ENCODE data around the gene APRT.

Gene APRT, protein sequence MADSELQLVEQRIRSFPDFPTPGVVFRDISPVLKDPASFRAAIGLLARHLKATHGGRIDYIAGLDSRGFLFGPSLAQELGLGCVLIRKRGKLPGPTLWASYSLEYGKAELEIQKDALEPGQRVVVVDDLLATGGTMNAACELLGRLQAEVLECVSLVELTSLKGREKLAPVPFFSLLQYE

DNA sequence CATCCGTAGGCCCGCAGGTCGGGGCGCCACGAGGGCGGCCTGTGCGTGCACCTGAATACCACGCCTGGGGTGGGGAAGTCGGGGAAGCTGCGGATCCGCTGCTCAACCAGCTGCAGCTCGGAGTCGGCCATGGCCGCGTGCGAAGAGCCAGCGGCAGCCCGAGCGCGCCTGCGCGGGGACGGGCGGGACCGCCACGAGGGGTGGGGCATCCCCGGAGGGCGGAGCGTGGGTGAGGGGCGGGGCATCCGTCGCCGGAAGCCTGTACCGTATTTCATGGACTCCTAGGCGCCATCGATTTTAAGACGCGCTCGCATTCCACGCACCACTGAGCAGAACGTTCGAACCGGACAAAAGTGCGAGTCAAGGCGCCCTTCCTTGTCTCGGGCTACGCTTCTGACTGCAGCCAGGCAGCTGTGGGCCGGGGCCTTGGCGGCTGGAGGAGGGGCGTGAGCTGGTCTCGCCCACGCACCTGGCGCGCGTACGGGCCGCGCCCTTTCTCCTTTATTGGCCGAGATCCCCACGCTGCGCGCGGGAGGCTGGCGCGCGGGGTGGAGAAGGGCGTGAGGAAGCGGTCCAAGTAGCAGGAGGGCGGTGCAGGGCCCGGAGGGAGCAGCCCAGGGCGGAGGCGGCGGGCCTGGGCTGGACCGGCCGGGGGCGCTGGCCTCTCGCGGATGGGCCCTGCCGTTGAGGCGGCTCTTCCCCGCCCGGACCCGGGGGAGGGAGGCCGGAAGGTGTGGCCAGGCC, at the start of gene APRT:
APRT (minus strand) TSS at position 160 of the 744 bp plus-strand sequence; CDS start at position 131, 29 bp downstream.
- Histone ChIP-seq H3K4me3 (ENCODE audit: low read depth, low read length) (peak within 1 kb of the TSS; percentile 91), H3K4me1 (ENCODE audit: control insufficient read depth, insufficient read depth, low read length) (peaks cover 7% of the 10 kb centered on the region; the same call in 1 of the 2 replicates), H3K9me3 (ENCODE audit: control insufficient read depth, insufficient read depth, low read length) (no peaks in the 10 kb centered on the region), H3K36me3 (ENCODE audit: control insufficient read depth, insufficient read depth, low read length) (peaks cover 38% of the 10 kb centered on the region), H3K27me3 (ENCODE audit: control insufficient read depth, insufficient read depth, low read length) (no peaks in the 10 kb centered on the region), H3K27ac (ENCODE audit: low read depth, low read length) (peak within 1 kb of the TSS; percentile 94), H3K9ac (ENCODE audit: low read depth, low read length) (peak within 1 kb of the TSS; percentile 94)

DNA sequence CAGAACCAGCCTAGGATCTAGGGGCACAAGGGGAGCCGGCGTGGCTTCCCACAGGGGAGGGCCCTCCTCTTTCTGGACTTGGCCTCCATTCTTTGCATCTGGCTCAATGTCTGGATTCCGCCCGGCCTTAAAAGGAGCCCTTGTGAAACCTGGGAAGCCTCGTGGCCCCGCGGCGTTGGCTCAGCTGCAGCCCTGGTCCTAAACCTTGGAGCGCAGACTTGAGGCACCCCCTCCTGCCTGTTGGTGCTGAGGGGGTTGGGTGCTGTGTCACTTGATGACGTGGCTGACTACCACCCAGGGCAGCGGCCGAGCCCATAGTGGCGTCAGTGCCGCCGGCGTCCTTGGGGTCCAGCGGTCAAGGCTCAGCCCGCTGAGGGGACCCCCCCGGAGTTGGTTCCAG, 49.6 kb upstream of the APRT start:
- H3K36me3 ChIP-seq (ENCODE audit: control insufficient read depth, insufficient read depth, low read length): peaks cover 45% of the 10 kb centered on the region
- peaks cover 4% of the 10 kb centered on the region; the same call in 1 of the 2 replicates for H3K4me1 ChIP-seq (ENCODE audit: control insufficient read depth, insufficient read depth, low read length)
- H3K27me3 ChIP-seq (ENCODE audit: control insufficient read depth, insufficient read depth, low read length): no peaks in the 10 kb centered on the region
- no peaks in the 10 kb centered on the region for H3K9me3 ChIP-seq (ENCODE audit: control insufficient read depth, insufficient read depth, low read length)
- H3K4me3 ChIP-seq (ENCODE audit: low read depth, low read length): no peak overlapping the region
- H3K27ac ChIP-seq (ENCODE audit: low read depth, low read length): no peak overlapping the region
- H3K9ac ChIP-seq (ENCODE audit: low read depth, low read length): no peak overlapping the region

DNA sequence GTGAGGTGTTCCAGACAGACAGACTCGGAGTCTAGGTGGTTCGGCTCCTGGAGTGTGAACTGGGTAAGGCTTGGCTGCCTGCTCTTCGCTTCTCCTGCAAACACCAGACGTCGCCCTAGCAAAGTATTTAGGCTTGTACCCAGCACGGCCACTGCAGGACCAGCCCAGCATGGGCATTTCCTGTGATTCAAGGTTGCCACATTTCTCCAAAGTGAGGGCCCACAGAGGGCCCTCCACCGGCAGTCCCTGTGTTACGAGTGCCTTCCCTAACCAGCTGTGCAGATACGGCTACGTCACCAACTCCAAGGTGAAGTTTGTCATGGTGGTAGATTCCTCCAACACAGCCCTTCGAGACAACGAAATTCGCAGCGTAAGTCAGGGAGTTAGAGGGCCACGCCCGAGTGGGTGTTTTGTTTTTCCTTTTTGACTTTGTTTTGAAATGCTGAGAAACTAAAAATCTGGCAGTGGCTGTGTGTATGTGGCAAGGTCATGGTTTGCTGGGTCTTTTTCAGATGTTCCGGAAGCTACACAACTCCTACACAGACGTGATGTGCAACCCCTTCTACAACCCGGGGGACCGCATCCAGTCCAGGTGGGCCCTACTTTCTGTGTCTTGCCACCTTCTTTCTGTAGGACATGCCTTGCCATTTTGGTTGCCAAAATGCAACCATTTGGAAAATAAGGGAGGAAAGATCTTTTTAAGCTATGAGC, 47.8 kb upstream of the APRT start:
- peaks cover 12% of the 10 kb centered on the region for H3K4me1 ChIP-seq (ENCODE audit: control insufficient read depth, insufficient read depth, low read length)
- H3K9ac ChIP-seq (ENCODE audit: low read depth, low read length): no peak overlapping the region
- no peak overlapping the region for H3K4me3 ChIP-seq (ENCODE audit: low read depth, low read length)
- no peaks in the 10 kb centered on the region for H3K9me3 ChIP-seq (ENCODE audit: control insufficient read depth, insufficient read depth, low read length)
- H3K36me3 ChIP-seq (ENCODE audit: control insufficient read depth, insufficient read depth, low read length): peaks cover 45% of the 10 kb centered on the region
- H3K27me3 ChIP-seq (ENCODE audit: control insufficient read depth, insufficient read depth, low read length): no peaks in the 10 kb centered on the region
- no peak overlapping the region for H3K27ac ChIP-seq (ENCODE audit: low read depth, low read length)

DNA sequence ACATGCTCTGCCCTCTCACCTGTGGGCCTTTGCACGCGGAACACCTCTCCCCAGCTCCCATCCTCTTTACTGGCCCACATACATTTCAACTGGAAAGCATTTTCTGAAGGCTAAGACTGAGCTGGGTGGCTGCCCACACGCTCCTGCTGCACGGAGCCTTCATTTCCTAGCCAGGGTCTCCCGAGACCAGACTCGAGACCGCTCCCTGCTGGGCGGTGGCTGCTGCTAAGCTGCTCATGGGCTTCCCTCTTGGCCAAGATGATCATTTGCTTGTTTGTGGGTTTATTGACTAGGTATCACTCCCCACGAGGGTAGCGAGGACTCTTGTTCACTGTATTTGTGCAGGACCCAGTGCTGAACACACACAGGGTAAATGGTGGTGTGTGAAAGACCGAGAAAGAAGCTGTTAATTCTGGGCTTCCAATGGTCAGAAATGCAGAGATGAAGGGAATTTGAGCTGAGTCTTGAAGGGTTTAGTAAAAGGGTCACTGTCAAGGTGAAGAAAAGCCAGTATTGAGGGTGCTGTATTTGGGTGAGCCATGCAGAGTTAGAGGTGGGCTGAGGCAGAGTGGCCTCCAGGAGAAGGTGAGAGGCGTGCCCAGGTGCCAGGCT, 46.1 kb upstream of the APRT start:
- Histone ChIP-seq H3K9me3 (ENCODE audit: control insufficient read depth, insufficient read depth, low read length) (no peaks in the 10 kb centered on the region), H3K9ac (ENCODE audit: low read depth, low read length) (peak overlapping the region; percentile 75; the same call in 1 of the 2 replicates), H3K27me3 (ENCODE audit: control insufficient read depth, insufficient read depth, low read length) (no peaks in the 10 kb centered on the region), H3K4me1 (ENCODE audit: control insufficient read depth, insufficient read depth, low read length) (peaks cover 12% of the 10 kb centered on the region), H3K27ac (ENCODE audit: low read depth, low read length) (no peak overlapping the region), H3K36me3 (ENCODE audit: control insufficient read depth, insufficient read depth, low read length) (peaks cover 45% of the 10 kb centered on the region), H3K4me3 (ENCODE audit: low read depth, low read length) (peak overlapping the region; percentile 89)

DNA sequence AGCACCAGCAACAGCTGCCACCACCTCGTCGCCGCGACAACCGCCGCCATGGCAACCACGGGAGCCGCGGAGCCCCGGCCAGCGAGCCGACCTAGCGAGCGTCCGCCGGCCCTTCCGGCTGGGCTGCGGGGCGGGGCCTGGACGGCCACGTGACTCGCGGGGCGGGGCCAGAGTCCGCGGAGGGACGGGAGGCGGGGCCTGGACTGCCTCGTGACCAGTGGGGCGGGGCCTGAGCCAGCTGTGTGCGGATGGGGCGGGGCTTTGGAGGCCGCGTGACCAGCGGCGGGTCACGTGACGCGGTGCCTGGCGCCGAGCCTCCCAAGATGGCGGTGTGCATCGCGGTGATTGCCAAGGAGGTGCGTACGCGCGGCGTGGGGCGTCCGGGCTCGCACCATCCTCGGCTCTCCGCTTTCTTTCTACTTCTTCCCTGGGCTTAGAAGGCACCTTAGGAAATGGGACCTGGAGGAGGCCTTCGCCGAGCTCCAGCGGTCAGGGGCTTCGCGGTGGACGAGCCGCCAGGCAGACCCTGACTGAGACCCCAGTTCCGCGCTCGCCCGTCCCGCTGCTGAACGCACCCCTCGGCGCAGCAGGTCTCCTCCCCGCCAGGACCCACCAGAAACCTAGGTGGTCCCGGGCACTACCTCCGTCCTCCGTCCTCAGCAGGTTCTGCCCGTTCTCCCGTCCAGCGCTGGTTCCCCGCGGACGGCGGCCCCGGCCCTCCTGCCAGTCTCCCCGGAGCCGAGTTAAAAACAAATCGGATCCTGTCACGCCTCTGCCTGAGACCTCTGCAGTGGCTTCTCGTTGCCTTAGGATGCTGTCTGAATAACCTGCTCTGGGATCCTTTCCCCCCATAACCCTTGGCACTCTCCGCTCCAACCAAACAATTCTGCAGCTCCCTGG, 45.4 kb upstream of the APRT start, which contains the start of the genes GALNS and TRAPPC2L:
GALNS (minus strand) TSS at position 120 of the 900 bp plus-strand sequence; CDS start at position 50, 70 bp downstream.
TRAPPC2L (plus strand) TSS at position 300 of the 900 bp plus-strand sequence; CDS start at position 324, 24 bp downstream.
- peak within 1 kb of the TSS; percentile 61 for H3K27ac ChIP-seq (ENCODE audit: low read depth, low read length)
- H3K9ac ChIP-seq (ENCODE audit: low read depth, low read length): peak within 1 kb of the TSS; percentile 75
- peaks cover 12% of the 10 kb centered on the region for H3K4me1 ChIP-seq (ENCODE audit: control insufficient read depth, insufficient read depth, low read length)

DNA sequence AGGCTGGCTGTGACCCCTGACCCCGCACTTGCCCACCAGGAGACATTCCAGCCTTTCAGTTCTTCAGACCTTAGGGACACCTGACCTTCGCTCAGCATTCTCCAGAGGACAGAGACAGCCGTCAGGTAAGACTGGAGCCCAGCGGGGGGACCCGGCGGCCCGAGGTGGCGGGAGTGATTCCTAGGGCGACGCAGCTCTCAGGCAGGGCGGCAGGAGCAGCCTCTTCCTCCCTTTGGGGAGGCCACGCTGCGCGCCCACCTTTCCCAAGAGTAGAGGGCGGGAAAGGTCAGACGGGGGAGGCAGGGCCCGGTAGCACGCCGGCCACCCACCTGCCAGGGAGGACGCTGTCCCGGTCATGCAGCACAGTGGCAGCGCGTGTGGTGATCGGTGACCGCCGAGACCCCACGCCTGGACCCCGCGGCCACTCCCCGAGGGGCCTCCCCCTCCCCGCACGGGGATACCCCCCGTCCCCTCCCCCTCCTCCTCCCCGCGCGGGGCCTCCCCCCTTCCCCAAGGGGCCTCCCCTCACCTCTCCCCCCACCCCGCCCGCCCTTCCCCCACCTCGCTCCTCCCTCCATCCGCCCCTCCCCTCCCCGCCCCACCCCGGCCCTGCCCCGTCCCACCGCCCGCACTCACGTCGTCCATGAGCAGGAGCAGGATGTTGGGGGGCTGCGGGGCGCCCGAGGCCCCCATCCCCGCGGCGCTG, 44.5 kb upstream of the APRT start:
- no peaks in the 10 kb centered on the region for H3K9me3 ChIP-seq (ENCODE audit: control insufficient read depth, insufficient read depth, low read length)
- H3K4me1 ChIP-seq (ENCODE audit: control insufficient read depth, insufficient read depth, low read length): peaks cover 12% of the 10 kb centered on the region
- peak overlapping the region; percentile 89 for H3K4me3 ChIP-seq (ENCODE audit: low read depth, low read length)
- H3K27ac ChIP-seq (ENCODE audit: low read depth, low read length): peak overlapping the region; percentile 61
- peak overlapping the region; percentile 36; the same call in 1 of the 2 replicates for H3K9ac ChIP-seq (ENCODE audit: low read depth, low read length)
- peaks cover 30% of the 10 kb centered on the region for H3K36me3 ChIP-seq (ENCODE audit: control insufficient read depth, insufficient read depth, low read length)
- no peaks in the 10 kb centered on the region for H3K27me3 ChIP-seq (ENCODE audit: control insufficient read depth, insufficient read depth, low read length)

More for the DNA sequence above, 45.4 kb upstream of the APRT start, which contains the start of the genes GALNS and TRAPPC2L:
- Histone ChIP-seq H3K4me3 (ENCODE audit: low read depth, low read length) (peak within 1 kb of the TSS; percentile 89), H3K9me3 (ENCODE audit: control insufficient read depth, insufficient read depth, low read length) (no peaks in the 10 kb centered on the region), H3K36me3 (ENCODE audit: control insufficient read depth, insufficient read depth, low read length) (peaks cover 38% of the 10 kb centered on the region), H3K27me3 (ENCODE audit: control insufficient read depth, insufficient read depth, low read length) (no peaks in the 10 kb centered on the region)

DNA sequence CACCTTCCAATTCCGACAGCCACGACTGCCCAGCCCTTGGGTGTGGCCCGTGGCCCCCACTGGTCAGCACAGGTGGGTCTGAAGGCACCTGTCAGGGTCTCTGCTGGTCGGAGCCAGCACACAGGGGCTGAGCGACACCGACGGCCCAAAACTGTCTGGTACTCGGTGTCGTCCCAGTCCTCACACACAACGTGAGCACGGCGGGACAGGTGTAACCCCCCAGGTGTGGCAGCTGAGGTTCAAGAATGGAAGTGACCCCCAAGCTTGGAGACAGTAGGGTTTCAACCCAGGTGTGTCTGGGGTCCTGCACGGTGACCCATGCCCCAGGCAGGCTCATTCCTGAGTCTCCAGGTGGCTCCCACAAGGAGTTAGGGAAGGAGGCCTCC, 44.0 kb upstream of the APRT start:
- H3K4me3 ChIP-seq (ENCODE audit: low read depth, low read length): peak overlapping the region; percentile 74
- no peak overlapping the region for H3K27ac ChIP-seq (ENCODE audit: low read depth, low read length)
- no peaks in the 10 kb centered on the region for H3K27me3 ChIP-seq (ENCODE audit: control insufficient read depth, insufficient read depth, low read length)
- no peaks in the 10 kb centered on the region for H3K9me3 ChIP-seq (ENCODE audit: control insufficient read depth, insufficient read depth, low read length)
- no peak overlapping the region for H3K9ac ChIP-seq (ENCODE audit: low read depth, low read length)
- H3K36me3 ChIP-seq (ENCODE audit: control insufficient read depth, insufficient read depth, low read length): peaks cover 25% of the 10 kb centered on the region
- peaks cover 12% of the 10 kb centered on the region for H3K4me1 ChIP-seq (ENCODE audit: control insufficient read depth, insufficient read depth, low read length)

DNA sequence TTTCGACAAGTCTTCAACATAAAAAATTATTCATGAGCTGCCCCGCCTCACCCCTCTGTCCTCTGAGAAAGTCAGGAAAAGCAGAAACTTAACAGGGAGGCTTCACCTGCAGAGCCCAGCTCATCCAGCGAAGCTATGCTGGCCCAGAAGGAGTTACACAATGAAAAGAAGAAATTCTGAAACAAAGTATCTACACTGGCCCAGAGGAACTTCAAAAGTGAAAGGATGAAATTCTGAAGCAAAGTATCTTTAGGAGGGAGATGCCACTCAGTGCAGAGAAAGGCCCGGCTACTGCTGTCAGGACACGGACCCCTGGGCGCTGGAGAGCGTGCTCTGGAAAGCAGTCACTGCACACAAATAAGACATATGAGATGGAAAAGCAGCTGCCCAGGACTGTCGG, 43.4 kb upstream of the APRT start:
- Histone ChIP-seq H3K27ac (ENCODE audit: low read depth, low read length) (no peak overlapping the region), H3K9ac (ENCODE audit: low read depth, low read length) (no peak overlapping the region), H3K9me3 (ENCODE audit: control insufficient read depth, insufficient read depth, low read length) (no peaks in the 10 kb centered on the region), H3K27me3 (ENCODE audit: control insufficient read depth, insufficient read depth, low read length) (no peaks in the 10 kb centered on the region), H3K4me1 (ENCODE audit: control insufficient read depth, insufficient read depth, low read length) (peaks cover 12% of the 10 kb centered on the region), H3K36me3 (ENCODE audit: control insufficient read depth, insufficient read depth, low read length) (peaks cover 19% of the 10 kb centered on the region), H3K4me3 (ENCODE audit: low read depth, low read length) (0 out of 2 replicates have a peak overlapping the region, but pooled peaks have one; percentile 74)

DNA sequence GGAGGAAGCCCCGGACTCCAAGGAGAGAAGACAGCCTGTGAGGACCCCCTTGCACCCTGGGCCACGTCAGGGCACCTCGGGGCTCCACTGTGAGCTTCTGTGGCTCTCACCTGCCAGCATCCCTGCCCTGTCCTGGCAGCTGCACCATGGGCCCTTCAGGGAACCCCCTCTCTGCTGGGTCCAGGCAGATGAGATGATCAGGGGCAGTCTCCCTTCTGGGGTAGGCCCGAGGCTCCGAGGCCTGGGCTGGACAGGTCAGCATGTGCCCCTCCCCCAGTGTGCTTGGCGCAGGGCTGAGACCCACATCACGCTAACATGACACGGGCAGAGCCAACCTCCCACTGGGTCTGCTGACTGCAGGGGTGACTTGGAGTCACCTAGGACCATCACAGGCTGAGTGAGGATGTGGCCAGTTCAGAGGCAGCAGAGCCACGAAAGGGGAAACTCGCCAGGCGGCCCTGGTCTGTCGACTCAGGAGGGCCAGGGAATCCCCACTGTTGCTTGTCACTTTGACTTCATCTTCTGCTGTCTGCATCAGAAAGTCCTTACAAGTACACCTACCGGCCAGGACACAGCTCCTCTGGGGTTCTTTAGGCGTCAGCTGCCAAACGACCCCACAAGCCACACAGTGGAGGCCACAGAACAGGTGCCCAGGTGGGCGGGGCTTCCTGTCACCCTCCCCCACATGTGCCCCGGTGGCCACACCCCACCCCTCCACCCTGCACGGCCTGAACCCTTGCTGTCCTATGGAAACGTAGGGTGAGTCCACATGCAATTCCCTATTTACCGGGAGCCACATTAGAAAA, 42.8 kb upstream of the APRT start:
- Histone ChIP-seq H3K9ac (ENCODE audit: low read depth, low read length) (no peak overlapping the region), H3K4me1 (ENCODE audit: control insufficient read depth, insufficient read depth, low read length) (peaks cover 12% of the 10 kb centered on the region), H3K27me3 (ENCODE audit: control insufficient read depth, insufficient read depth, low read length) (no peaks in the 10 kb centered on the region), H3K36me3 (ENCODE audit: control insufficient read depth, insufficient read depth, low read length) (peaks cover 12% of the 10 kb centered on the region), H3K4me3 (ENCODE audit: low read depth, low read length) (no peak overlapping the region), H3K27ac (ENCODE audit: low read depth, low read length) (no peak overlapping the region), H3K9me3 (ENCODE audit: control insufficient read depth, insufficient read depth, low read length) (no peaks in the 10 kb centered on the region)
